Measurements from ENCODE around the gene YIPF1.
"Not testable (repeated sequence)": the region's sequence is repeated elsewhere in the genome, so short reads cannot be mapped to it uniquely, and the experiment has no call there.

YIPF1 gene

GRCh38 chr1:53822931-53823330, 66.7 kb downstream of the YIPF1 start:
- ChIA-PET CTCF (interaction anchor here (1.3 to 1.6 kb wide), 3 partner anchors 9 to 14 kb away, joined by 3 to 5 read pairs (median 4); no protein-coding TSS in a partner anchor), POLR2A (no interaction called here)
- DNase-seq (ENCODE audit: low read depth, low spot score) = no peak
- TF ChIP-seq CTCF (IDR thresholded peaks at IDR 0.05; ENCODE audit: insufficient read depth, low read length, missing control alignments) = no peak
- H3K4me3 ChIP-seq (ENCODE audit: low read depth, low read length) = no peak overlapping the region

- no peak for DNase-seq (ENCODE audit: low read depth, low spot score)
- ChIA-PET POLR2A (no interaction called here), CTCF (interaction anchor here (1.2 kb wide), 1 partner anchor 14 kb away, joined by 3 read pairs; no protein-coding TSS in a partner anchor)
- no peak overlapping the region for H3K4me3 ChIP-seq (ENCODE audit: low read depth, low read length)
- TF ChIP-seq CTCF (IDR thresholded peaks at IDR 0.05; ENCODE audit: insufficient read depth, low read length, missing control alignments) = no peak
Measured at GRCh38 chr1:53821380-53821779, 68.2 kb downstream of the YIPF1 start.

- ChIA-PET POLR2A (no interaction called here), CTCF (interaction anchor here (0.8 to 1.2 kb wide), 2 partner anchors 8 to 15 kb away, joined by 3 read pairs; no protein-coding TSS in a partner anchor)
- no peak for DNase-seq (ENCODE audit: low read depth, low spot score)
- TF ChIP-seq CTCF (IDR thresholded peaks at IDR 0.05; ENCODE audit: insufficient read depth, low read length, missing control alignments) = no peak
- H3K4me3 ChIP-seq (ENCODE audit: low read depth, low read length) = no peak overlapping the region
Measured at GRCh38 chr1:53819387-53819786, 70.2 kb downstream of the YIPF1 start.

GRCh38 chr1:53816584-53816983, 73.0 kb downstream of the YIPF1 start:
- H3K4me3 ChIP-seq (ENCODE audit: low read depth, low read length); POLR2A ChIA-PET; CTCF ChIA-PET; DNase-seq (ENCODE audit: low read depth, low spot score): not testable (repeated sequence)

GRCh38 chr1:53815484-53815883, 74.1 kb downstream of the YIPF1 start:
- POLR2A ChIA-PET; DNase-seq (ENCODE audit: low read depth, low spot score); CTCF ChIA-PET; H3K4me3 ChIP-seq (ENCODE audit: low read depth, low read length): not testable (repeated sequence)

GRCh38 chr1:53811414-53811851, 78.2 kb downstream of the YIPF1 start:
- TF ChIP-seq CTCF (IDR thresholded peaks at IDR 0.05; ENCODE audit: insufficient read depth, low read length, missing control alignments) = no peak
- ChIA-PET POLR2A (no interaction called here), CTCF (interaction anchor here (0.8 to 2.1 kb wide), 2 partner anchors 8 to 14 kb away, joined by 3 to 5 read pairs; no protein-coding TSS in a partner anchor)
- no peak for DNase-seq (ENCODE audit: low read depth, low spot score)
- H3K4me3 ChIP-seq (ENCODE audit: low read depth, low read length) = no peak overlapping the region

- CTCF ChIA-PET = interaction anchor here (0.8 to 2.1 kb wide), 3 partner anchors 9 to 18 kb away, joined by 3 to 5 read pairs (median 4); no protein-coding TSS in a partner anchor
Measured at GRCh38 chr1:53810497-53810896, 79.1 kb downstream of the YIPF1 start.

More at GRCh38 chr1:53810497-53810896, 79.1 kb downstream of the YIPF1 start:
- no peak for DNase-seq (ENCODE audit: low read depth, low spot score)
- TF ChIP-seq CTCF (IDR thresholded peaks at IDR 0.05; ENCODE audit: insufficient read depth, low read length, missing control alignments) = no peak
- POLR2A ChIA-PET = no interaction called here
- H3K4me3 ChIP-seq (ENCODE audit: low read depth, low read length) = no peak overlapping the region

Data from AG04449 (cell line).